Measurements from ENCODE around the gene SRD5A3.
"Not testable (repeated sequence)": the region's sequence is repeated elsewhere in the genome, so short reads cannot be mapped to it uniquely, and the experiment has no call there.

The SRD5A3 gene

DNA sequence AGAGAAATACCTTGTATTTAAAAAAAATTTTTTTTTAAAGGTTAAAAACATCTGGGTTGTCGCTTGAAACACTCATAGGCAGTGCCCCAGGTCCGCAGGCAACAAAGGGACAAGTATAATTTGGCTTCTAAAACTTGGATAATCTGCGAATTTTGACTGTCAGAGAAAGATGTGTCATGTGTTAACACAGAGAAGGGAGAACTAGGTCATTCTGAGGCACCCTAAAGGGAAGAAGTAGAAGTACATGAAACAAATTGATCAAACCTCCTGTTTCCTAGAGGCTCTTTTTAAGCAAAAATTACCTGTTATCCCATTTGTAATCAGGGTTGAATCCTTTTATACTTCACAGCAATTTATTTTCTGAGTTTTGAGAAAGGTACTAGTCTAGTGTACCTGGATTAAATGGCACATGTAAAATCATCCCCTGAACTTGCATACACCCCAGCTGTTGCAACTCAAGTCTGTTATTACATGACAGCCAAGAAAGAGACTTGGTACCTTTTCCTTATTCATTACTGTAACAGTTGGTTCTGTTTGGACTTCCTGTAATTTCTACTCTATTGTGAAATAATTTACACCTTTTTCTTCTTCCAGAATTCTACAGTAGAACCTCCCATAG lies 1.7 kb downstream of the SRD5A3 start:
- FAIRE-seq = no peak

- no peak for FAIRE-seq
These were observed 2.4 kb downstream of the SRD5A3 start for GRCh38 chr4:55348466-55348865.

- not testable (repeated sequence) for FAIRE-seq
These were observed 4.8 kb downstream of the SRD5A3 start for GRCh38 chr4:55350870-55351269.

DNA sequence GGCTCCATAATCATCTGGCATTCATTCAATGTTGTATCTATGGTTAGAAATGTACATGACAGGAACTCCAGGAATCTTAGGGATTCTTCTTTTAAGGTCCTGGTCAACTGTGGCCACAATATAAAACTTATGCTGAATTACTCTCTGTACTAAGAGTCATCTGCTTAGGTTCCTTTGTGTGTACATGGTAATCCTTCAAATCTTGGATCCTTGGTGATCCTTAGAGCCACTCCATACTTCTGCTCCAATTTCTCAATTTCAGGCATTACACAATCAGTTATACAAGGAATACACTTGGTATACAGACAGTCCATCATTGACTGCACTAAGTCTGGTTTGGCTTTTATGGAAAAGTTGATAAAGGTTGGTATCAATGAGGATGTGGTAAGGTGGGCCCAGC lies 5.8 kb downstream of the SRD5A3 start:
- FAIRE-seq = no peak

- FAIRE-seq = no peak
These were observed 6.7 kb downstream of the SRD5A3 start for GRCh38 chr4:55352726-55353125.

GRCh38 chr4:55353228-55353747 lies 7.2 kb downstream of the SRD5A3 start:
- FAIRE-seq = not testable (repeated sequence)

GRCh38 chr4:55354648-55355047 lies 8.6 kb downstream of the SRD5A3 start:
- no peak for FAIRE-seq

- no peak for FAIRE-seq
These were observed 9.5 kb downstream of the SRD5A3 start for GRCh38 chr4:55355555-55355954.

DNA sequence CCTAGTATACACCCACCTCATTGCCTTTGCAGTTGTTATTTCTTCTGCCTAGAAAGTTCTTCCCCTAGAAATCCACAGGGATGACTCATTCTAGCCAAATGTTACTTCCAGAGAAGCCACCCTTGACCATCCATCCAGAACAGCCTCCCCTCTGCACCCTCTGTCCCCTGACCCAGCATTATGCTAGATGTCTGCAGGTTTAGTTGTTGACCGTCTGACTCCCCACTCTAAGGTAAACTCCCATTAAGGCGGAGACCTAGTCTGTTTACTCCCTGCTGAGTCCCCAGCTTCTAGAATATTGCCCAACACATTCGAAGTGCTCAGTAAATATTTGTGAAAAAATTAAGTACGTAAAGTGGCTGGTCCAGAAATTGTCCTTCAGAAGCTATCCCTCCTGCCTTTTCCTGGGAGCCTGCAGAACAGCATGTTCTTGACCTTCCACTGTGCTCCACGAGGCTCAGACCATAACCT lies 11.0 kb downstream of the SRD5A3 start:
- no peak for FAIRE-seq

- FAIRE-seq = no peak
These were observed 12.2 kb downstream of the SRD5A3 start for GRCh38 chr4:55358246-55358645.

- no peak for FAIRE-seq
These were observed 12.6 kb downstream of the SRD5A3 start for GRCh38 chr4:55358668-55359067.

DNA sequence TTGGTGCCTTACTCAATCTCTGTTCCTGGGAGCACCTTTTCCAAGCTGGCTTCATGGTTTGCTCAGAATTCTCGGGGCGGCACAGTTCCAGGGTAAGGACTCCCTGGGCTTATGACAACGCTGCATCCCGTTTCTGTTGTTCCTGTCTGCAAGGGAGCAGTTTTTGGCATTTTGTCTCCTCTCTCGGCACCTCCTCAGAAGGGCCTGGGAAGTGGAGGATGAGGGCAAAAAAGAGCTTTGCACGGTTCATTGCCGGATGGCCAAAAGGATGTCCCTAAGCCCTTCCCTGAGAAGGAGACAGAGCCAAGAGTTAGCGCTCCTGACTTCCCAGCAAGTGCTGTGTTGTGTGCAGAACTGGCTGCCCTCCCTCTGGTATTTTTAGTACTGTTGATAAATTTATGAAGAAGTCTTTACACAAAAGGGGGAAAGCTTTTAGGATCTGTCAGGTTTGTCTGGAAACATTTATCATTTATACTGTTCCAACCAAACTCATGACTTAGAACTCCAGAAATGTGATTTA lies 13.4 kb downstream of the SRD5A3 start:
- no peak for FAIRE-seq

DNA sequence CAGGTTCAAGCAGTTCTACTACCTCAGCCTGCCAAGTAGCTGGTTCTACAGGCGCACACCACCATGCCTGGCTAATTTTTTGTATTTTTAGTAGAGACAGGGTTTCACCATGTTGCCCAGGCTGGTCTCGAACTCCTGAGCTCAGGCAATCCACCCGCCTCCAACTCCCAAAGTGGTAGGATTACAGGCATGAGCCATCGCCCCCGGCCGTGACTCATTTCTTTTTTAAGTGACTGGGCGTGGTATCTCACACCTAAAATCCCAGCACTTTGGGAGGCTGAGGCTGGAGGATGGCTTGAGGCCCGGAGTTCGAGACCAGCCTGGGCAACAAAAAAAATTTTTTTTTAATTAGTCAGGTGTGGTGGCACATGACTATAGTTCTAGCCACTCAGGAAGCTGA lies 16.9 kb downstream of the SRD5A3 start:
- not testable (repeated sequence) for FAIRE-seq

DNA sequence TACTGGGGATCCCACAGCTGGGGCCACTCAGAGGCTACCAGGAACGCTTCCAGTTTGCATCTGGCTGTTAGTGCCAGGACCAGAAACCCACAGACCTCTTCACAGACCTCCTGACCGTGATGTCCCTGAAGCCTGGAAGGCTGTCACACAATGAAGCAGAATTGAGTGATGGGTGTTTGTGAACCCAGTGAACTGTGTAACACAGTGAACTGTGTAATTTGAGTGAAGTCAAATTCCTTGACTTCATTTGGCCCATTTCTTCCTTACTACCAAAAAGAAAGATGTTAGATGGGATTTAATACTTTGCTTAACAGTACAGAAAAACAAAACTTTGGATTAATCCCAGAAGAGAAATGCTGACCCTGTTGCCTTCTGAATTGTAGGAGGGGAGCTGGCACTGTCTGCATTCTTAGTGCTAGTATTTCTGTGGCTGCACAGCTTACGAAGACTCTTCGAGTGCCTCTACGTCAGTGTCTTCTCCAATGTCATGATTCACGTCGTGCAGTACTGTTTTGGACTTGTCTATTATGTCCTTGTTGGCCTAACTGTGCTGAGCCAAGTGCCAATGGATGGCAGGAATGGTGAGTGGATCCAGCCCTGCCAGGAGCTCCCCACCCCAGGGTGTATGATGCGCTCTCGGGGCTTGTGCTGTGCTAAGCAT lies 17.8 kb downstream of the SRD5A3 start:
- FAIRE-seq = no peak

DNA sequence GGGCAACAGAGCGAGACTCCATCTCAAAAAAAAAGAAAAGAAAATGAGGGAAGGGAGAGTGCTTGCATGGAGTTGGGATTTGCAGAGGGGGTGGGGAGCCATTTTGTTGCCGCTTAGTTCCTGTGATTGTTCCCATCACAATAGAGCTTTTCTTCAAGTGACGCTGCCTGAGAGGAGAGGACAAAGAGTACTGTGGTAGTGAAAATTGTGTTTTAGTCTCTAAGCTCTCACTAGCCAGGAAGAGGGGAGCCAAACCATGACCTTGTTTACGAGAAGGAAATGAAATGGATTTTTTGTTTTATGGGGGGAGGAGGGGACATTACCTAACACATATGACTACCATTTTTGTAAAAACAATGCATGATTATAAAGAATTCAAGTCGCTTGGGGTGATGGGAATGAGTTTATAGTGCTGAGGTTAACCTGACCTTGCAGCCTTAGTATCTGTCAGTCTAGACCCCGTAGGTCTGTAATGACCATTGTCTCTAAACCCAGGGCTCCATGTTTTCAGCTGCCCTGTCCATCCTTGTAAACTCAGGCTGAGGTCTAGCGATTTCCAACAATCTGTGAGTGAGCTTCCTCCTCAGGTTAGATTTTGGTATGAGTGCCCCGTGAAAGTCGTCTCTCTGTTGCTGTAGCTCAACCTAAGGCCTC lies 18.8 kb downstream of the SRD5A3 start:
- no peak for FAIRE-seq

DNA sequence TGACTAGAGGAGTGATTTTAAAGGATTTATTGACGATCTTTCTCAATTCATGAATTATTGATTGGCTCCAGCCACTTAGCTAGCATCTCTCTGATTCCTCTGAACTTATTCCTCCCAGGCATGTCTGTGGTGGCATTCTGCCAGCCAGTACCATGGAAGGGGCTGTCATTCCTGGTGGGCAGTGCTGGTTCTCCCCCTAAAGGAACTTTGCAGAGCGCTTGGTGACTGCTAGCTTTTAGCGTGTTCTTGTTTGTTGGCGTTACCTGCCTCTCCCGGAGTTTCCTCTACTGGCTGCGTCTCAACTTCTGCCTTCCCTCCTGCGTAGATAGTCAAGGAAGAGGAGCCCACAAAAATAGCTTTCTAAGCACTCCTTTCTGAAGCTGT lies 19.3 kb downstream of the SRD5A3 start:
- no peak for FAIRE-seq

DNA sequence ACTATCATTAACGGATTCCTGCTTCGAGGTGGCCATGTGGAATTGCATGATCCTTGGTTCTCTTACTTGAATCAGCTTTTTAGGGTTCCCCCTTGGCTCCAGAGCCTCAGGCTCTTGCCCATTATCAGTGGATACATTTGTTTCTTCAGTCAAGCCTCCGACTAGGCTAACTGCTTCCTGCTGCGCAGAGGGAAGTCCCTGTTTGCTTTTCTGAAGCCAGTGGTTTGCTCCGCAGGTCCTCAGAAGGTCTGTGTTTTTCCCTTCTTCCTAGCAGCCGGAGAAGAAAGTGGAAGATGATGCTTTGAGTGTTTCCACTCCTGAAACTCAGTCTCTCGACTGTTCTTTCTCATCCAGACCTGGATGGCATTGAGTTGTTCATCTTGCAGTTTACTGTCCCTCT lies 20.6 kb downstream of the SRD5A3 start:
- no peak for FAIRE-seq

DNA sequence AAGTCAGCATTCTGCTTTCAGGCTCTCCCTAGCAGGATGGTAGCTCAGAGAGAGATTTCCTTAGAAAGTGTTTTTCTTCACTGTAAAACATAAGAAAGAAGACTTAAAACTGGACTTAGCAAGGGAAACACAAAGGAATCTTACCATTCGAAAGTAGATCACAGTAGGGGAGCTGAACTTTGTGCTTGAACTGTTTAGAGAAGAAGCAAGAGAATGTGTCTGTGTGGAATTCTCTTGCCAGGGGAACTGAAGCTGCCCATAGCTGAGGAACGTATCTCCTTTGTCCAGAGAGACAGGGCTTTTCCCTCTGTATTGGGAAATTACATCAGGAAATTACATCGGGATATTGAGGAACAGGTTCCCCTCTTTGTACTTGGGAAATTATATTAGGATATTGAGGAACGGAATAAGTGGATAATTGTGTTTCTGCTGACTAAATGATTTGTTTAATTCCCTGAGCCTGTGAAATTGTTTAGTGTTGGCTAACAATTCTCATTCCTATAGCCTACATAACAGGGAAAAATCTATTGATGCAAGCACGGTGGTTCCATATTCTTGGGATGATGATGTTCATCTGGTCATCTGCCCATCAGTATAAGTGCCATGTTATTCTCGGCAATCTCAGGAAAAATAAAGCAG lies 21.2 kb downstream of the SRD5A3 start:
- FAIRE-seq = no peak

DNA sequence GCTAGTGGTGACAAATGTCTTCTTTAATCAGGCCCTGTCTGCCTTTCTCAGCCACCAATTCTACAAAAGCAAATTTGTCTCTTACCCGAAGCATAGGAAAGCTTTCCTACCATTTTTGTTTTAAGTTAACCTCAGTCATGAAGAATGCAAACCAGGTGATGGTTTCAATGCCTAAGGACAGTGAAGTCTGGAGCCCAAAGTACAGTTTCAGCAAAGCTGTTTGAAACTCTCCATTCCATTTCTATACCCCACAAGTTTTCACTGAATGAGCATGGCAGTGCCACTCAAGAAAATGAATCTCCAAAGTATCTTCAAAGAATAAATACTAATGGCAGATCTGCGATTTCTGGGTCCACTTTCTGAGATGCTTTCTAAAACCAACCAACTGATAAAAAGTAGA lies 23.9 kb downstream of the SRD5A3 start:
- FAIRE-seq = no peak

GRCh38 chr4:55372259-55372658 lies 26.2 kb downstream of the SRD5A3 start:
- no peak for FAIRE-seq

DNA sequence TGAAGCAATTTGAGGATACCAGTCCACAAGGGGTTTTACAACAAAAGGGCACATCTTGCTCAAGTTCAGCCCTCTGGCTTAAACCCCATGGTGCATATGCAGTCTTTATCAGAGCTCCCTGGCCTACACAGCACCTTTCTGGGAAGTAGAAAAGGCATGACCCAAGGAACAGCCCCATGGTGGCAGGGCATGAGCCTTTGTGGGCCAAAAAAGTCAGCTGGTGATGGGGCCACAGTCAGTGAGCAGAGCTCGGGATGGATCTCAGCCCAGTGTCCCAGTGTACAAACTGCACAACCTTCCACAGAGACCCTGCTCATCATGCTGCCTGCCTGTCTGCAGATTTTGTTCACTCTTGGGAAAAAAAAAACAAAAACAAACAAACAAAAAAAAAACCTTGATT lies 27.4 kb downstream of the SRD5A3 start:
- FAIRE-seq = no peak

- FAIRE-seq = no peak
These were observed 30.7 kb downstream of the SRD5A3 start for GRCh38 chr4:55376698-55377097.

Data from A204.1 (cell line).